ENCODE results near the gene TAS2R46.
"Not testable (repeated sequence)": the region's sequence is repeated elsewhere in the genome, so short reads cannot be mapped to it uniquely, and the experiment has no call there.

Gene TAS2R46

GRCh38 chr12:11105546-11105945 is 43.5 kb upstream of the TAS2R46 start:
- Histone ChIP-seq H3K27me3 (ENCODE audit: insufficient read depth, poor library complexity, severe bottlenecking) (no peaks in the 10 kb centered on the region), H3K4me3 (replicated peaks; ENCODE audit: insufficient read depth, low read length) (no peak overlapping the region)
- TF ChIP-seq SPI1 (IDR thresholded peaks at IDR 0.05; ENCODE audit: borderline replicate concordance, low read depth) (no peak), REST (IDR thresholded peaks at IDR 0.05; ENCODE audit: insufficient replicate concordance, low read depth) (no peak), CTCF (IDR thresholded peaks at IDR 0.05; ENCODE audit: insufficient read depth, low read length) (no peak), GABPA (IDR thresholded peaks at IDR 0.05; ENCODE audit: low read depth) (no peak)

GRCh38 chr12:11094910-11095309 is 32.8 kb upstream of the TAS2R46 start:
- not testable (repeated sequence) for H3K27ac ChIP-seq (replicated peaks); DNase-seq (ENCODE audit: low read depth in 1 of 2, low spot score in 1 of 2); H3K4me3 ChIP-seq (replicated peaks; ENCODE audit: insufficient read depth, low read length); H3K27me3 ChIP-seq (ENCODE audit: insufficient read depth, poor library complexity, severe bottlenecking)

More at GRCh38 chr12:11105546-11105945, 43.5 kb upstream of the TAS2R46 start:
- no peak for DNase-seq (ENCODE audit: low read depth in 1 of 2, low spot score in 1 of 2)
- no peak overlapping the region for H3K27ac ChIP-seq (replicated peaks)

- TF ChIP-seq POLR2AphosphoS5 (IDR thresholded peaks at IDR 0.05; ENCODE audit: low read depth) (no peak), CTCF (IDR thresholded peaks at IDR 0.05; ENCODE audit: insufficient read depth, low read length) (no peak)
- Histone ChIP-seq H3K27me3 (ENCODE audit: insufficient read depth, poor library complexity, severe bottlenecking) (no peaks in the 10 kb centered on the region), H3K27ac (replicated peaks) (no peak within 1 kb of the TSS), H3K4me3 (replicated peaks; ENCODE audit: insufficient read depth, low read length) (no peak within 1 kb of the TSS)
- no peak for DNase-seq (ENCODE audit: low read depth in 1 of 2, low spot score in 1 of 2)
These were observed 30.0 kb upstream of the TAS2R46 start, which contains the start of gene TAS2R43 for GRCh38 chr12:11092128-11092527. Gene TAS2R43, minus strand, starts transcription at chr12:11092313. Its CDS starts 84 bp downstream, at chr12:11092229.

GRCh38 chr12:11089246-11089645 is 27.2 kb upstream of the TAS2R46 start:
- Histone ChIP-seq H3K27ac (replicated peaks) (no peak overlapping the region), H3K27me3 (ENCODE audit: insufficient read depth, poor library complexity, severe bottlenecking) (no peaks in the 10 kb centered on the region), H3K4me3 (replicated peaks; ENCODE audit: insufficient read depth, low read length) (no peak overlapping the region)
- TF ChIP-seq REST (IDR thresholded peaks at IDR 0.05; ENCODE audit: insufficient replicate concordance, low read depth): no peak
- TF ChIP-seq POLR2AphosphoS5 (IDR thresholded peaks at IDR 0.05; ENCODE audit: low read depth): no peak
- no peak for TF ChIP-seq SPI1 (IDR thresholded peaks at IDR 0.05; ENCODE audit: borderline replicate concordance, low read depth)
- no peak for DNase-seq (ENCODE audit: low read depth in 1 of 2, low spot score in 1 of 2)

GRCh38 chr12:11085419-11085818 is 23.3 kb upstream of the TAS2R46 start:
- no peak for DNase-seq (ENCODE audit: low read depth in 1 of 2, low spot score in 1 of 2)
- Histone ChIP-seq H3K4me3 (replicated peaks; ENCODE audit: insufficient read depth, low read length) (no peak overlapping the region), H3K27ac (replicated peaks) (no peak overlapping the region), H3K27me3 (ENCODE audit: insufficient read depth, poor library complexity, severe bottlenecking) (no peaks in the 10 kb centered on the region)
- TF ChIP-seq SPI1 (IDR thresholded peaks at IDR 0.05; ENCODE audit: borderline replicate concordance, low read depth): no peak
- TF ChIP-seq REST (IDR thresholded peaks at IDR 0.05; ENCODE audit: insufficient replicate concordance, low read depth): no peak
- no peak for TF ChIP-seq CTCF (IDR thresholded peaks at IDR 0.05; ENCODE audit: insufficient read depth, low read length)
- TF ChIP-seq POLR2AphosphoS5 (IDR thresholded peaks at IDR 0.05; ENCODE audit: low read depth): no peak
- TF ChIP-seq GABPA (IDR thresholded peaks at IDR 0.05; ENCODE audit: low read depth): no peak
